ENCODE data around the gene ITSN1.

- no peak for TF ChIP-seq CTCF (IDR thresholded peaks at IDR 0.05; ENCODE audit: poor library complexity, severe bottlenecking)
- TF ChIP-seq TAF1 (IDR thresholded peaks at IDR 0.05; ENCODE audit: low read depth) = no peak
- TF ChIP-seq EZH2 (IDR thresholded peaks at IDR 0.05; ENCODE audit: borderline replicate concordance, insufficient read depth, low read length, poor library complexity, severe bottlenecking) = no peak
- TF ChIP-seq EP300 (conservative IDR thresholded peaks at IDR 0.05; ENCODE audit: poor library complexity, severe bottlenecking) = no peak
- TF ChIP-seq RAD21 (conservative IDR thresholded peaks at IDR 0.05) = no peak
- TF ChIP-seq POLR2AphosphoS5 (IDR thresholded peaks at IDR 0.05) = no peak
- no peak for TF ChIP-seq REST (IDR thresholded peaks at IDR 0.05; ENCODE audit: borderline replicate concordance)
- no peak for TF ChIP-seq SMC3 (conservative IDR thresholded peaks at IDR 0.05; ENCODE audit: poor library complexity)
Observed at GRCh38 chr21:33708874-33709273, 66.6 kb downstream of the ITSN1 start.
